Esophagus muscularis mucosa (tissue), 4 donors: ENCODE results near the gene SNED1.

ENCODE experiments used
- CTCF ChIP-seq, 3 experiments: fragments of 200-600 bp in 2 of 3; fragments of 450-650 bp in 1 of 3; sonication (generic) in 2 of 3; IDR thresholded peaks; one replicate each; pipeline ENCODE4 v1.5.1; 2017 to 2019; ENCODE audit warnings: antibody characterized with exemption in 3 of 3, mild to moderate bottlenecking in 2 of 3, moderate library complexity in 1 of 3
- EP300 ChIP-seq: sonication (generic); formaldehyde crosslinking; IDR thresholded peaks from one replicate; pipeline ENCODE4 v1.6.1; 2017; ENCODE audit warnings: antibody characterized with exemption
- POLR2A ChIP-seq: fragments of 450-650 bp; IDR thresholded peaks from one replicate; pipeline ENCODE4 v1.6.1; 2017; ENCODE audit warnings: antibody characterized with exemption, moderate library complexity, mild to moderate bottlenecking, low read depth
- POLR2AphosphoS5 ChIP-seq, 2 donors: sonication (generic); formaldehyde crosslinking; IDR thresholded peaks; one replicate each; pipeline ENCODE4 v1.6.1; 2017; ENCODE audit warnings: antibody characterized with exemption in 2 of 2

- TF ChIP-seq CTCF (IDR thresholded peaks at IDR 0.05) (no peak), POLR2AphosphoS5 (IDR thresholded peaks at IDR 0.05) (no peak), POLR2A (no peak), EP300 (no peak)
Measured at GRCh38 chr2:241020629-241021190, 22.3 kb downstream of the SNED1 start.
